ENCODE results near the gene KTI12. TPM values are rescaled to one million over a fixed set of nuclear protein-coding genes. Genes with fewer than 3 reads are reported as not detected.
"Not testable (repeated sequence)": the region's sequence is repeated elsewhere in the genome, so short reads cannot be mapped to it uniquely, and the experiment has no call there.

The KTI12 gene, protein sequence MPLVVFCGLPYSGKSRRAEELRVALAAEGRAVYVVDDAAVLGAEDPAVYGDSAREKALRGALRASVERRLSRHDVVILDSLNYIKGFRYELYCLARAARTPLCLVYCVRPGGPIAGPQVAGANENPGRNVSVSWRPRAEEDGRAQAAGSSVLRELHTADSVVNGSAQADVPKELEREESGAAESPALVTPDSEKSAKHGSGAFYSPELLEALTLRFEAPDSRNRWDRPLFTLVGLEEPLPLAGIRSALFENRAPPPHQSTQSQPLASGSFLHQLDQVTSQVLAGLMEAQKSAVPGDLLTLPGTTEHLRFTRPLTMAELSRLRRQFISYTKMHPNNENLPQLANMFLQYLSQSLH
- polyA plus RNA-seq (ENCODE audit: insufficient read length in 3 of 3): 1 to 10 TPM; 6.1 to 6.8 (median 6.7) TPM

DNA sequence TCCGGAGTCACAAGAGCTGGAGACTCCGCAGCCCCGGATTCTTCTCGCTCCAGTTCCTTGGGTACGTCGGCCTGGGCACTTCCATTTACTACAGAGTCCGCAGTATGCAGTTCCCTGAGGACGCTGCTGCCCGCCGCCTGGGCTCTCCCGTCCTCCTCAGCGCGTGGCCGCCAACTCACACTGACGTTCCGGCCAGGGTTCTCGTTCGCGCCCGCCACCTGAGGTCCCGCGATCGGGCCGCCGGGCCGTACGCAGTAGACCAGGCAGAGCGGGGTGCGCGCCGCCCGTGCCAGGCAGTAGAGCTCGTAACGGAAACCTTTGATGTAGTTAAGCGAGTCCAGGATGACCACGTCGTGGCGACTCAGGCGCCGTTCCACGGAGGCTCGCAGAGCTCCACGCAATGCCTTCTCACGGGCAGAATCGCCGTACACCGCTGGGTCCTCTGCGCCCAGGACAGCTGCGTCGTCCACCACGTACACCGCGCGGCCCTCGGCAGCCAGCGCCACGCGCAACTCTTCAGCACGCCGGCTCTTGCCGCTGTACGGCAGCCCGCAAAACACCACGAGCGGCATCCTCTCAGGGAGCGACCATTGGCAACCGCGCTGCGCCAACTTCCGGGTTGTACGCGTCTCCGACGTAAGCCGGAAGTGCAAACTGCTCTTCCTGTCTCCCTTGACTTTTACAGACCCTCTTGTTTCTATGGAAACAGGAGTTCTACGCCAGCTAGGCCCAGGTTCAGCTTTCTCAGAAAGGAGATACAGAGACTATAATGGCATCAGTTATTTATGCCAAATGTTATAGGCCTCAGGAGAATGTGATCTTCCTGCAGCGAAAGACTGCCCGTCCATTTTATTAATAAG lies at the start of gene KTI12:
TSS of gene KTI12 (minus strand) at position 621 of the 860 bp plus-strand sequence. CDS start at position 572, 49 bp downstream.
- DNase-seq (ENCODE audit: low read depth in 3 of 3, low spot score in 2 of 3): peak; percentile 80 to 85 (median 82)

DNA sequence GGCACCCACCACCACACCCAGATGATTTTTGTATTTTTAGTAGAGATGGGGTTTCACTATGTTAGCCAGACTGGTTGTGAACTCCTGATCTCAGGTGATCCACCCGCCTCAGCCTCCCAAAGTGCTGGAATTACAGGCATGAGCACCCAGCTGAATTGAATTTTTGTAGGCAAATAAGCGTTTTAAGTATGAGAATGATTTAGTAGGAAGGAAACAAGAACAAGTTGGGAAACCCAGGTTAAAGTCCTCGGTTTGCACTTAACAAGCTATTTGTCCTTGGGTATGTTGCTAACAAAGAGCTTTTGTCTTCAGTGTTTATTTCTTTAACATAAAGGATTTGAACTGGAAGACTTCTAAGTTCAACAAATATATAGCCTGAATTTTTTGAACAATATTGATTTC lies 46.4 kb upstream of the KTI12 start:
- DNase-seq (ENCODE audit: low read depth in 3 of 3, low spot score in 2 of 3): no peak

DNA sequence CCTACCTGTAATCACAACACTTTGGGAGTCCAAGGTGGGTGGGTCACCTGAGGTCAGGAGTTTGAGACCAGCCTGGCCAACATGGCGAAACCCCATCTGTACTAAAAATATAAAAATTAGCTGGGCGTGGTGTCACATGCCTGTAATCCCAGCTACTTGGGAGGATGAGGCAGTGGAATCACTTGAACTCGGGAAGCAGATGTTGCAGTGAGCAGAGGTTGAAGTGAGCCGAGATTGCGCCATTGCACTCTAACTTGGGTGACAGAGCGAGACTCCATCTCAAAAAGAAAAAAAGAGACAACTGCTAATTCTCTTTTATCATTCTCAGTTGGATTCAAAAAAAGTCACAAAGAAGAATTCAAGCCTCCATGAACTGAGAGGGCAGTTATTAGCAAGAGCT lies 43.7 kb upstream of the KTI12 start:
- DNase-seq (ENCODE audit: low read depth in 3 of 3, low spot score in 2 of 3): not testable (repeated sequence)

DNA sequence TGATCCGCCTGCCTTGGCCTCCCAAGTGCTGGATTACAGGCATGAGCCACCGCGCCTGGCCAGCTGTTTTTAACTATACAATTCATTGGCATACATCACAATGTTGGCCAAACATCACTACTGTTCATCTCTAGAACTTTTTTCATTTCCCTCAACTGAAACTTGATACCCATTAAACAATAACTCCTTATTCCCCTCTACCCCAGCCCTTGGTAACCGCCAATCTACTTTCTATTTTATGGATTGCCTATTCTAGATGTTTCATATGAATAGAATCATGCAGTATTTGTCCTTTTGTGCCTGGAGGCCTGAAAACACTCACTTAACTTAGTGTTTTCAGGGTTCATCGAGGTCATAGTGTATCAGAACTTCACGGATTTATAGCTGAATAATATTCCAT lies 38.7 kb upstream of the KTI12 start:
- DNase-seq (ENCODE audit: low read depth in 3 of 3, low spot score in 2 of 3): no peak

DNA sequence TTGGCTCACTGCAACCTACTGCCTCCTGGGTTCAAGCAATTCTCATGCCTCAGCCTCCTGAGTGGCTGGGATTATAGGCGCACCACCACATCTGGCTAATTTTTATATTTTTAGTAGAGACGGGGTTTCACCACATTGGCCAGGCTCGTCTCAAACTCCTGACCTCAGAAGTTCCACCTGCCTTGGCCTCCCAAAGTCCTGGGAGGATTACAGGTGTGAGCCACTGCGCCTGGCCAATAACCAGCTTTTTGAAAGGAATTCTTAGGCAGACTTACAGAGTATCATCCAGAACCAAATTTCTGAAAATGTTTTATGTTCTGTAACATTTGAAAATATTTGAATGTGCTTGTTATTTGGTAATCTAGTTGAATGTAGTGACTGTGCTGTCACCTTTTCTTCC lies 37.1 kb upstream of the KTI12 start:
- DNase-seq (ENCODE audit: low read depth in 3 of 3, low spot score in 2 of 3): no peak

DNA sequence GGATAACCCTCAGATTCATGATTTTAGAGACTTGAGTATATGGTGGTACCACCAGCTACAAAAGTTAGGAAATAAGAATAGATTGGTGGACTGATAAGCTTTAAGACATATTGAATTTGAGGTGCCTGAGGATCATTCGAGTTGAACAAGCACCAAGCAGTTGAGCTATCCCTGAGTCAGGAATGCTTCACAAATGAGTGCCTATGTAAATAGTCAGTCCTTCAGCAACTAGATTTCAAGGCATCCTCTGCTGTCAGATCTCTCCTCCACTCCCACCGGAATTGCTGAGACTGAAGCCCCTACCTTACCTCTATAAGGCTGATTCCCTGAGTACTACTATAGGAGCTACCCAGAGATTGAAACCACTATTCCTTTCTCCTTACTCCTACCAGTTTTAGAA lies 29.6 kb upstream of the KTI12 start:
- no peak for DNase-seq (ENCODE audit: low read depth in 3 of 3, low spot score in 2 of 3)

DNA sequence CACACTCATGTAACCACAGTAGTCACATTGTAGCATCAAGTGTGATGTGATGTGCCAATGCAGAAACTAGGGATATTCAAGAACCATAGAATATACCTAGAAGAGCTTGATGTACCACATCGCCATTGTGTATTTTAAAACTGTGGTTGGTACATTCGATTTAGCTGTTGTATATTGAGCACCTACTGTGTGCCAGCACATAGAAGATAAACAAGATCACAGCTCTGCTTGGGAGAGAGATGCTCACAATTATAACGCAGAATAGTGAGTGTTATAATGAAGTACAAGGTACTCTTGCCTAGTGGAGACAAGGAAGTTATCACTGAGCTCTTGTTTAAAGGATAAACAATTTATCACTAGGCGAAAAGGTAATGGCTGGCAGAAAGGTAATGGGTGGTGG lies 27.2 kb upstream of the KTI12 start:
- DNase-seq (ENCODE audit: low read depth in 3 of 3, low spot score in 2 of 3): no peak

DNA sequence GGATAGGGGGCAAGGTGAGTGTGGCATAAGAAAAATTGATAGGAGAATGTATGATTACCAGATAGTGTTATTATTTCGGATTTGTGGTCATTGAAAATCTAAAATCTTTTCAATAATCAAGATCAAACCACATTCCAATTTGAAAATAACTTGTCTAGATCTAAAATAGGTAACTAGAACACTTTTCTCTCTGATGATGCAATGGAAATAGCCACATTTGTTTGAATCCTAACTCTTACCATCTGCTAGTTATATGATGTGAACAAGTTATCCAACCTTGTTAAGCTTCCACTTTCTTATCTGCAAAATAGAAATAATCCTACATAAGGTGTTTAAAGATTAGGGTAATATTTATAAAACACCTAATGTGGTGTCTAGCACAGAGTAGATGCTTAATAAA lies 26.3 kb upstream of the KTI12 start:
- DNase-seq (ENCODE audit: low read depth in 3 of 3, low spot score in 2 of 3): no peak

DNA sequence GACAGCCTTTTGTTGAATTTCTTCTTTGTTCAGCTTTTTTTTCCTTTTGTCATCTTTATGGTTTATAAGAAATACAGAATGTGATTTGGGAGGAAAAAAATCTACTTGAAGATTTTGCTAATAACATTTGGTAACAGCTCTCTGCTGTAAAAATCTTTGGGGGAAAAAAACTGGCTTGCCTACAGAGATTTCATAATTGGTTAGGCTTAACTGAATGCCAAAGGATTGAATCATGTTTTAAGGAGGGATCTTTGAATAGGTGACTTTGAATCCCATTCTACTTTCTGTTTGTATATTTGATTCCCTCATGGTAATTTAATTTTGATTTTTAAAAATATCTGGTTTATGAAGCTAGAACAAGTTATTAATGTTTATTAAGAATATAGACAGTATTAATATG lies 25.7 kb upstream of the KTI12 start:
- DNase-seq (ENCODE audit: low read depth in 3 of 3, low spot score in 2 of 3): no peak

DNA sequence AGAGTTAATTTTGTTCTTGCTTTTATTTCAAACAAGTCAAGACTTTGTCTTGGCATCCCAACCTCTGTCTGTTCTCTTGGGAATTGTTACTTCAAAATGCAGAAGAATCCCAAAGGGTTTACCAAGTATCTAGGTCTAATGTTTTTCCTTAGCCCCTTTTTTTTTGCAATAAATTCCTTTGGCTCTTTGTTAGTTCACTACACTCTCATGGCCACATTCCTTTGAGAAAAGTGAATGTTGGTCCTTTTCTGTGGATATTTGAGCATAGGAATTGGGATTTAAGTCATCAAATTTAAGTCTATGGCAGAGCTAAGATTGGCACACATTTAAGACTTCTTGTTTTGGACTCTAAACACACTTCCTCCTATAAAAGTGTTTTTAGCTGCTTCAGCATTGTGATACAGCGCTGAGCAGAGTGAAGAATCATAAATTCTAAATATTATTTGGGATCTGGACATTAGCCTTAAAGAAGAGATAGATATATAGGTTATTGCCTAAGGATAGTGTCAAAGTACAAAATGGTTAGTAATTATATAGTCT lies 24.3 kb upstream of the KTI12 start:
- DNase-seq (ENCODE audit: low read depth in 3 of 3, low spot score in 2 of 3): no peak

DNA sequence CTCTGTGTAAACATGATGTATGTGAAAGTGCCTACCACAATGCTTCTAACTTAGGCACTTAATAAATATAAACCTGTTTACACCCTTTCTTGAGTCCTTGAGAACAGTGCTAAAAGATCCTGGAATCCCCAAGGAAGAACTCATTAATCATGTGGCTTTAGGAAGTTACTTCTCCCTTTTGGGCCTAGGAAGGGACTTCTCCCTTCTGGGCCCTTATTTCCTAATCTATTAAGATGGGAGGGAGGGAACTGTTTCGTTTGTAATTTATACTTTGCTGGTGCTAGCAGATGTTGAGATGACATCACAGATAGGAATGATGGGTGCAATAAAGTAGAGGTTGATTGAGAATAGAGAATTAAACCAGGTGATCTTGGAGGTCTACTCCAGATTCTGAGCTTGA lies 23.6 kb upstream of the KTI12 start:
- DNase-seq (ENCODE audit: low read depth in 3 of 3, low spot score in 2 of 3): no peak

DNA sequence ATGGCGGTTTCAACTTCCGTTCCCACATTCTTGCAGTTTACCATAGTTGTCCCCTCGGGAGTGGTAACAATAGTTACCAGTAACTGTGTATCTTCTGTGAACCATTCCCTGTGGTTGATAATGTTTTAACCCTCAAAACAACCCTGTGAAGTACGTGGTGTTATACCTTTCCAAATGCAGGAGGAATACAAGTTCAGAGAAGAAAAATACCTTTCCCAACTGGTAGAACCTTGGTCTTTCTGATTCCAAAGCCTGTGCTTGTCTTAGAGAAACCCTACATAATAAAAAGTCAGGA lies 23.3 kb upstream of the KTI12 start:
- no peak for DNase-seq (ENCODE audit: low read depth in 3 of 3, low spot score in 2 of 3)

DNA sequence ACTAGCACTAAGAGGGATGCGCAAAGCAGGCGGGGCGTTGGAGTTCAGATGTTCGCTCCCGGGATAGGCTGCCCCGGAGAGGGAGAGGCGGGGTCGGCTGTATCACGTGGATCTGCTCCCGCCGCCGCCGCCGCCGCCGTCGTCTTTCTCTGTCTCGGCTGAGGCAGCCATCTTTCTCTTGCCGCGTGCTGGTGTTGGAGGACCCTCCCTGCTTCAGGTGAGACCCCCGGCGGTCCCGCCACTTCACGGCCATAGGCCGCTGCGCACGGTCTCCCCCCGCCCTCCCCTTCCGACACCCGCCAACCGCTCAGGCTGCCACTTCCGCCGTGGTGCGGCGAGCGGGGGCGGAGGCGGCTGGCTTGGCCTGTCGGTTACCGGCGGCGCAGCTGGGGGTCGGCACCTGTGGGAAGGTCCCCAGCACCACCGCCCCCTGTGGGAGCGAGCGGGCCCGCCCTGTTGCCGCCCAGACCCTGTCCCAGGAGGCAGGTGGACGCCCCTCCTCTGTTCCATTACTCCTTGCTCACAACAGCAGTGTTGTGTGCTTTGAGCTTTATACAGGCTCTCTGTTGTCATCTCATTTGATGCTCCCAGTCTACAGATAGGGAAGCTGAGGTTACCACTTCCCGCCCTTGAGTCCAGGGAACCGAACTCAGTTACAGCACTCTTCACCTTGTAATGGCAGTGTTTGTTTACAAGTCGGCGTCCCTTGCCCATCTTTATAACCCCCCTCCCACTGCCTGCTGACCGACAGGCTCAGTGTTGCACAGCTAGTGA lies 22.7 kb upstream of the KTI12 start, which contains the start of gene BTF3L4:
TSS of gene BTF3L4 (plus strand) at position 133 of the 774 bp plus-strand sequence. CDS start 3,553 bp downstream, outside the sequence.
- peak in 2 of 3 donors; percentile 75 to 86 for DNase-seq (ENCODE audit: low read depth in 3 of 3, low spot score in 2 of 3)

DNA sequence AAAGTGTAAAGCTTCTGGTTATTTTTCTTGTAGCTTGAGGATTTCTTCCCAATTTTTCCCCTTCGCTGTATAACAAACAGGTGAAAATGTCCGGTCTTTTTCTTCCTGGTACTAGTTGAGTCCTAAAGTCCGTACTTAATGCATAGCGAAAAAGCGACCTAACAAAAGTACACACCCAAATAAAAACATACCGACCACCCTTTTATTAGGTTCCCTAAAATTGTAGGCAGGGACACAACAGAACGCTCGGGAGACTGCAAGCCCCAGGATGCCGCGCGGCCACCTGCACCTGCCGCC lies 22.2 kb upstream of the KTI12 start:
- DNase-seq (ENCODE audit: low read depth in 3 of 3, low spot score in 2 of 3): peak in 1 of 3 donors; percentile 27

DNA sequence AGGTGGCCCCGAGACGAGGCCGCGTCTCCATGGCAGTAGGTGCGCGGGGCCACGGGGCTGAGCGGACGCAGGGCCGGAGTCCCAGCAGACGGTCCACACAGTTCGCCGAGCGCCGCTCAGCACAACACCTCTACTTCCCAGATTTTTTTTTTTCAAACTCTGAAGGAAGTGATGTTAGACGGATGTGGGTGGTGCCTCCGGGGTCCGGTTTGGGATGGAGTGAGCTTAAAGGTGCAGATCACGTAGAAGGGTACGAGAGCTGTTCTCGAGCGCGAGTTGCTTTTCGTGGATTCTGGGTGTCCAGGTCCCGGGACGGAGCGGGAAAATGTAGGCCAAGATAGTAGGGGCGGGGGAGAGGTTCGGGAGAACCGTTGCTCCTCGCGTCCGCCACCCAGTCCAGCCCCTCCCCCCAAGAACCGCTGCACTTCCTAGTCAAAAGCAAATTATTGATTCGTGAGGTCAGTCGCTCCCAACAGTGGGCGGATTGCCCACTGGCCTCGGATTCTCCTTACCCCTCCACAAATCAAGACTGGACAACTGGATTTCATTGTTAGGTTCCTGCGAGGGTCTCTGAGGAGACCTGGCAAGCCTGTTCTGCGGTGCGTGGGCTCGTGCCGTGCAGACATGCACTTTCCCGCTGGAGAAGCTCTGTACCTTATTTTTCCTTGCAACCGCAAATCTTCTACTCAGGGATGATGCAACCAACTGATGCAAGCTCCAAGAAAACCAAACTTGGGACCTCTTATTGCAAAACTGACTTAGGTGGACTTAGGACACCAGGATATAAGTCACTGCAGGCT lies 21.7 kb upstream of the KTI12 start, which contains the start of gene TXNDC12:
TSS of gene TXNDC12 (minus strand) at position 126 of the 800 bp plus-strand sequence. CDS start at position 31, 95 bp downstream.
- peak; percentile 80 to 86 (median 84) for DNase-seq (ENCODE audit: low read depth in 3 of 3, low spot score in 2 of 3)

DNA sequence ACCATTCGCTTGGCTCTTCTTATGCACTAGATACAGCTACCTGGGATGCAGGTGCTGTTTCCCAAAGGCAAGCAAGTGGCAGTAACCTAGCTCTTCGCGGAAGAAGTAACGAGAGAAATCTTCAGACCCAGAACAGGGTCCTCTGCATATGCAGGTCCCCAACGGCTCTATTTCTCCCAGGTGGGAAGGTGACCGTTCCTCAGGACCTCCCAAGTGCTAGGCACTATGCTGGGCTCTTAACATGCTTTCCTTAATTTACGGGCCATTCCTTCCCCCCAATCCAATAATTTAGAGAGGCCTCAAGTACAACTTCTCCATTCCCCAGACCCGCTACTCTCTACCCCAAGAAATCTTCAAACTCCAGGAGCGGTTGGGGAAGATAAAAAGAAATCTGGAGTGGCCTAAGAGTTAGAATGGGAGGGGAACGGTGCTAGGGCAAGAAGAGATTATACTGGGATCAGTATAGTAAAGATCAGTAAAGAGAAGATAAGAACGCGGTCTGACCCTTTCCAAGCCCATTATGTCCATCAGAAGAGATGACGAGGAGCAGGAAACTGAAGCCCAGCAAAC lies 21.0 kb upstream of the KTI12 start:
- DNase-seq (ENCODE audit: low read depth in 3 of 3, low spot score in 2 of 3): no peak

DNA sequence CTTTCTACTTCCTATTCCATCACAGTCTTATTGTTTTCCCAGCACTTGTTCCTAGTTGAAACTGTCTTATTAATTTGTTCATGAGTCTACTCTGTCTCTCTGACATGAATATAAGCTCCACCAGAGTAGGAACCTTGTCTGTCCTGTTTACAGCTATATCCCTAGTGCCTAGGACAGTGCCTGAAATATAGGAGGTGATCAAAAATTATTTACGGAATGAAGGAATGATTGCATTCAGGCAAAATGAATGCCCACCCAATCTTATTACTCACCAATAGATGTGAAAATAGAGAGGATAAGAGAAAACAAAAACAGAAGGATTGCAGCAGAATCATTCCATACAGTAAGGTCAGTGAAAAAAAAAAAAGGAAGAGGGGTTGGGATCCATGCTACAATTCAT lies 20.3 kb upstream of the KTI12 start:
- no peak for DNase-seq (ENCODE audit: low read depth in 3 of 3, low spot score in 2 of 3)

DNA sequence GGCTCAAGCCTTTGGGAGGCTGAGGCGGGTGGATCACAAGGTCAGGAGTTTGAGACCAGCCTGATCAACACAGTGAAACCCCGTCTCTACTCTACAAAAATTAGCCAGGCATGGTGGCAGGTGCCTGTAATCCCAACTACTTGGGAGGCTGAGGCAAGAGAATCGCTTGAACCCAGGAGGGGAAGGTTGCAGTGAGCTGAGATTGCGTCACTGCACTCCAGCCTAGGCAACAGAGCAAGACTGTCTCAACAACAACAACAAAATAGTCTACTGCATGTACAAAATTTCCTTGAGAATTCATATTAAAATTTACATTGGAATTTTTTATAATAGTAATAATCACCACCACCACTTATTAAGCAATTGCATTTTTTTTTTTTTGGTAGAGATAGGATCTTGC lies 15.7 kb upstream of the KTI12 start:
- DNase-seq (ENCODE audit: low read depth in 3 of 3, low spot score in 2 of 3): not testable (repeated sequence)

DNA sequence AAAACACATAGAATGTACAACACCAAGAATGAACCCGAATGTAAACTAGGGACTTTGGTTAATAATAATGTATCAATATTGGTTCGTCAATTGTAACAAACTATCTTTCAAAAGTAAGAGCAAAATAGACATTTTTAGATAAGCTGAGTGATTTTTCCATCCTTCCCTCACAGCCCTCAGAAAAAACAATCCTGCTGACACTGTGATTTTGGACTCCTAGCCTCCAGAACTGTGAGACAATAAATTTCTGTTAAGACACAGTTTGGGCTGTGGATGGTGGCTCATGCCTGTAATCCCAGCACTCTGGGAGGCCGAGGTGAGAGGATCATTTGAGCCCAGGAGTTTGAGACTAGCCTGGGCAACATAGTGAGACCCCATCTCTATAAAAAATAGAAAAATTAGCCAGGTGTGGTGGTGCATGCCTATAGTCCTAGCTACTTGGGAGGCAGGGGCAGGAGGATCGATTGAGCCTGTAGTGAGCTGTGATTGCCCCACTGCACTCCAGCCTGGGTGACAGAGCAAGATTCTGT lies 12.1 kb upstream of the KTI12 start:
- DNase-seq (ENCODE audit: low read depth in 3 of 3, low spot score in 2 of 3): not testable (repeated sequence)
